SK-N-MC (cell line): ENCODE measurements around the gene ANP32A.

Experiments used
- DNase-seq: peaks from one replicate; pipeline ENCODE4 v3.0.0-alpha.2; 2011; ENCODE audit warnings: low read depth, low spot score
- H3K27ac ChIP-seq: fragments of 200-600 bp; sonication (generic); 2 replicates; pipeline ENCODE4 v1.5.1; 2016; ENCODE audit warnings: mixed run types
- H3K36me3 ChIP-seq: fragments of 200-600 bp; sonication (generic); 2 replicates; pipeline ENCODE4 v1.6.1; 2017; ENCODE audit warnings: antibody characterized with exemption, low read length, mixed read lengths; ENCODE audit not compliant: insufficient read depth
- H3K4me3 ChIP-seq: fragments of 200-600 bp; sonication (generic); 2 replicates; pipeline ENCODE4 v1.5.1; 2016
- H3K9ac ChIP-seq: fragments of 200-600 bp; sonication (generic); 2 replicates; pipeline ENCODE4 v1.8.0; 2017; ENCODE audit warnings: mixed run types, mixed read lengths; ENCODE audit not compliant: insufficient read length
- H3K9me3 ChIP-seq: fragments of 200-600 bp; sonication (generic); 2 replicates; pipeline ENCODE4 v1.6.1; 2017; ENCODE audit warnings: low read depth, mild to moderate bottlenecking, antibody characterized with exemption, low read length, moderate library complexity, mixed read lengths
- EZH2 ChIP-seq: fragments of 200-600 bp; sonication (generic); IDR thresholded peaks from one replicate; pipeline ENCODE4 v1.6.1; 2017; ENCODE audit warnings: antibody characterized with exemption
- FOXP2 ChIP-seq: optimal IDR thresholded peaks from 2 replicates; pipeline ENCODE3; 2011; ENCODE audit warnings: mild to moderate bottlenecking, moderate library complexity; ENCODE audit not compliant: insufficient read depth; ENCODE audit errors: extremely low read length, control extremely low read depth
- POLR2AphosphoS5 ChIP-seq: IDR thresholded peaks from 2 replicates; pipeline ENCODE4 v1.6.1; 2012; ENCODE audit warnings: mild to moderate bottlenecking, low read depth, low read length, borderline replicate concordance

Gene ANP32A

DNA sequence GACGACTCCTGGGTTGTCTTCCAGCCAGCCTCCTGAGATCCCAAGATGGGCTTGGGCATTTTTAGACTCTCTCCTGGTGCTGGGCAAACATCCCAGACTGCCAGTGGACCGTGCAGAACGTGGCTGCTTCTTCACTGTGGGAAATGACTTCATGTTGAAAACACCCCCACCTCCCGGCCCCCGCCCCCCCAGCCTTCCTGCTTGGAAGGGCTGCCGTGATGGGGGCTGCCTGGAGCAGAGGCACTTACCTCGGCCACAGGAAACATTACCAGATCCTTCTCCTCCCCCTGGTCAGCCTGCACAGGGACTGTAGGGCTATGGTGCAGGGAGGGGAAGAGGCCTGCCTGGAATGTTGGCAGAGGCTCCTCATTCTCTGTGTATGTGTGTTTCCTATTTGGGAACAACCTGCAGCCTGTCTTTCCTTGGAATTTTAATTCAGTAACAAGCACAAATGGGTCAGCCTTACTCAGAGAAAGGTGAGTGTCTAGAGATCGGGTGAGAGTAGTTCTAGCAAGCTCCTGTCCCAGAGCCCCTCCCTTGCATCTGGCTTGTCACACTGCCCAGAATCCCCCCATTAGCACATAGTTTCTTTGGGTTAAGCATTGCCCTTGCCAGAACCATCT, 90.8 kb downstream of the ANP32A start:
- DNase-seq = no peak
- TF ChIP-seq POLR2AphosphoS5 (no peak), FOXP2 (no peak), EZH2 (no peak)
- no peaks in the 10 kb centered on the region for H3K9me3 ChIP-seq
- no peaks in the 10 kb centered on the region for H3K36me3 ChIP-seq
- H3K9ac ChIP-seq = no peak overlapping the region
- no peak overlapping the region for H3K4me3 ChIP-seq
- no peak overlapping the region for H3K27ac ChIP-seq
